Sigmoid colon (tissue), 7 donors: ENCODE data around the gene ICE2. TPM values are rescaled to one million over a fixed set of nuclear protein-coding genes. Genes with fewer than 3 reads are reported as not detected.

Experiments
- DNase-seq: peaks from one replicate; pipeline ENCODE4 v3.0.0-alpha.2; 2019
- H3K27ac ChIP-seq, 4 donors: fragments of 200-600 bp; sonication (generic); one replicate each; pipeline ENCODE4 v1.5.1; 2016 to 2019; ENCODE audit warnings: mild to moderate bottlenecking in 1 of 4
- H3K27me3 ChIP-seq, 3 donors: fragments of 200-600 bp; sonication (generic); one replicate each; pipeline ENCODE4 v1.5.1; 2019; ENCODE audit warnings: mild to moderate bottlenecking in 1 of 3
- H3K36me3 ChIP-seq, 4 donors: fragments of 200-600 bp; sonication (generic); one replicate each; pipeline ENCODE4 v1.5.1; 2016 to 2019
- H3K4me1 ChIP-seq, 4 donors: fragments of 200-600 bp; sonication (generic); one replicate each; pipeline ENCODE4 v1.5.1; 2017 to 2019
- H3K4me3 ChIP-seq, 4 donors: fragments of 200-600 bp; sonication (generic); one replicate each; pipeline ENCODE4 v1.5.1; 2017 to 2019; ENCODE audit warnings: mild to moderate bottlenecking in 2 of 4, moderate library complexity in 1 of 4
- H3K9me3 ChIP-seq, 4 donors: fragments of 200-600 bp in 3 of 4; sonication (generic) in 3 of 4; one replicate each; pipeline versions ENCODE4 v1.5.1 to v1.6.1; 2013 to 2019
- EP300 ChIP-seq, 4 donors: sonication (generic); formaldehyde crosslinking; IDR thresholded peaks; one replicate each; pipeline ENCODE4 v1.6.1; 2017; ENCODE audit warnings: antibody characterized with exemption in 4 of 4
- POLR2A ChIP-seq, 2 donors: fragments of 450-650 bp; IDR thresholded peaks; one replicate each; pipeline ENCODE4 v1.6.1; 2016; ENCODE audit warnings: antibody characterized with exemption in 2 of 2, mild to moderate bottlenecking in 2 of 2, moderate library complexity in 2 of 2
- POLR2AphosphoS5 ChIP-seq, 4 donors: sonication (generic); formaldehyde crosslinking; IDR thresholded peaks; one replicate each; pipeline ENCODE4 v1.6.1; 2017; ENCODE audit warnings: antibody characterized with exemption in 4 of 4
- WGBS, 2 donors: extraction: QIAGEN DNeasy Blood & Tissue Kit; methylation state at CpG; one replicate each; pipeline ENCODE4 v1.1.7; 2013; 5-methylcytosine and 5-hydroxymethylcytosine counted together
- intact Hi-C: fragments of 100-400 bp; cut with DNase I; formaldehyde crosslinking; loops from one replicate; pipeline ENCODE4 v1.15.1; 2023
- polyA plus RNA-seq, 3 donors: library from polyadenylated mRNA; stranded (reverse); fragments of 200-250 nt; gene quantifications; one replicate each; pipeline ENCODE4 v1.2.3, GENCODE V29; 2013
- total RNA-seq, 4 donors: library from RNA; depleted of rRNA; stranded (reverse); fragments of >200 nt; gene quantifications; one replicate each; pipeline ENCODE4 v1.1.0, GENCODE V29; 2016
- TF ChIP-seq, protein P1 (sequence below), 4 experiments: fragments of 450-650 bp in 3 of 4; fragments of 200-600 bp in 1 of 4; IDR thresholded peaks; one replicate each; pipeline ENCODE4 v1.5.1; 2016 to 2019; ENCODE audit warnings: antibody characterized with exemption in 4 of 4, mild to moderate bottlenecking in 3 of 4, moderate library complexity in 2 of 4
- donor health status: healthy with polysubstance abuse.
- donor health status: Bipolar disorder and iron deficiency.
- donor health status: healthy.

Gene ICE2
- total and polyA plus RNA-seq, 7 donors: 4.6 to 40.3 (median 30.0) TPM

DNA sequence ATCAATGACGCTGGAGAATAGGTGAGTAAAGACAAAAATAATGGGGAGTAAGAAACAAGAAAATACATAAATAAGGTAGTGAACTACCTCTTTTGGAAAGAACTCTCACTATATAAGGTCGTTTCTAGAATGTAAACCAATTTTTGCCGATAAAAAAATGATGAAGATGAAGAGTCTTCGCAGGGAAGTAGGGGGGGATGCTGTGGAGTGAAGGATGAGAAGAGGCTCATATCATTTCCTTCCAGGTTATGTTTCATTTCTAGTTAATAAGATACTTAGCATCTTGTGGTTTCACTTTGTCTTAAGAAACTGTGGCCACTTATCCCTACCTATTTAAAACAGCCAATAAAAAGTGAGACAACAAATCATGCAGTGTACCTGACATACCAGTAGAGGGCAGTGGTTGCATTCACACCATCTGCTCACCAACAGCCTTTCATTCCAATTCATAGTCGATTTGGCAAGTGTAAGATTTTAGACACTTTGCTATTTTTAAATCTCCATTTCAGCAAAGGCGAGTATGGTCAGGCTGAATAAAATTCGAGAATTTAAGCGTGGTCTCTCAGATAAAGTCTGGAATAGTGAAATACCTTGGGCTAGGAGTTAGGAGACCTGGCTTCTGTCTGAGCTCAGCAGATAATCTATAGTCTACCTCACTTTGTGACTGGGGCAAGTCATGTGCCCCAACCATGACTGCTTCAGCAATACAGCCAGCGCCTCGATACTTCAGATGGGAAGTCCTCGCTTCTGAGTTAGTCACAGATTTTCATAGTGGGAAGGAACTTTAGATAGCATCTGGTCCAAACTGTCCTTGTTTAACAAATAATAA lies 28.9 kb upstream of the ICE2 start:
- 49 to 53% methylated on average over 11 of the region's 11 CpGs for WGBS, 2 donors
- Histone ChIP-seq H3K27me3 (no peaks in the 10 kb centered on the region), H3K4me3 (no peak overlapping the region), H3K27ac (peak overlapping the region in 1 of 4 donors; percentile 22), H3K36me3 (peaks cover 0 to 43% (median 16%) of the 10 kb centered on the region in 4 donors), H3K4me1 (peaks cover 0 to 4% (median 0%) of the 10 kb centered on the region in 4 donors), H3K9me3 (no peaks in the 10 kb centered on the region)
- TF ChIP-seq EP300 (IDR thresholded peaks at IDR 0.05) (no peak), POLR2A (IDR thresholded peaks at IDR 0.05) (no peak), POLR2AphosphoS5 (IDR thresholded peaks at IDR 0.05) (peak in 1 of 4 donors; percentile 33)
- TF ChIP-seq, protein P1, sequence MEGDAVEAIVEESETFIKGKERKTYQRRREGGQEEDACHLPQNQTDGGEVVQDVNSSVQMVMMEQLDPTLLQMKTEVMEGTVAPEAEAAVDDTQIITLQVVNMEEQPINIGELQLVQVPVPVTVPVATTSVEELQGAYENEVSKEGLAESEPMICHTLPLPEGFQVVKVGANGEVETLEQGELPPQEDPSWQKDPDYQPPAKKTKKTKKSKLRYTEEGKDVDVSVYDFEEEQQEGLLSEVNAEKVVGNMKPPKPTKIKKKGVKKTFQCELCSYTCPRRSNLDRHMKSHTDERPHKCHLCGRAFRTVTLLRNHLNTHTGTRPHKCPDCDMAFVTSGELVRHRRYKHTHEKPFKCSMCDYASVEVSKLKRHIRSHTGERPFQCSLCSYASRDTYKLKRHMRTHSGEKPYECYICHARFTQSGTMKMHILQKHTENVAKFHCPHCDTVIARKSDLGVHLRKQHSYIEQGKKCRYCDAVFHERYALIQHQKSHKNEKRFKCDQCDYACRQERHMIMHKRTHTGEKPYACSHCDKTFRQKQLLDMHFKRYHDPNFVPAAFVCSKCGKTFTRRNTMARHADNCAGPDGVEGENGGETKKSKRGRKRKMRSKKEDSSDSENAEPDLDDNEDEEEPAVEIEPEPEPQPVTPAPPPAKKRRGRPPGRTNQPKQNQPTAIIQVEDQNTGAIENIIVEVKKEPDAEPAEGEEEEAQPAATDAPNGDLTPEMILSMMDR (IDR thresholded peaks at IDR 0.05): peak; percentile 67 to 91 (median 77)
- peak; percentile 69 for DNase-seq
- intact Hi-C loops: loop anchor here (2.0 to 5.0 kb wide), 3 partner anchors 409 to 1327 kb away; no protein-coding TSS in a partner anchor

DNA sequence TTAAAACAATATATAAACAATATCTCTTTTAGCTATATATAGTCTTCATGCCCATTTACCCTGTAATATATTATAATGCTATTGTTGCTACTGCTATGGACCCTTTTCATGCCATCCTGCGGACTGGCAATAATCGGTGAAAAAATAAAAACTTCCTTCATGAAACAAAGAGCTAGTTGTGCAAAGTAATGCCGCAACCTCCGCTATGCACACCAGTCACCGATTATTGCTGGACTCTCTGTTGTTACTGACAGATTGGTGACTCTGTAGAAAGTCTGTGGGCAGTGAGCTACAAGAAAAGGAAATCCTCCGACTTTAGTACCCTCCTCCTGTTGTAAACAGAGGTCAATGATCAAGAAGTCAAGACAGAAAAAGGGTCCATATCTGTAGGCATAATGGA lies 17.9 kb upstream of the ICE2 start:
- no peaks in the 10 kb centered on the region for H3K27me3 ChIP-seq
- no peak for DNase-seq
- TF ChIP-seq POLR2AphosphoS5 (IDR thresholded peaks at IDR 0.05): no peak
- TF ChIP-seq, protein P1 (IDR thresholded peaks at IDR 0.05): no peak
- no peak overlapping the region for H3K27ac ChIP-seq
- H3K4me3 ChIP-seq: no peak overlapping the region
- WGBS, 2 donors: 30 to 69% methylated on average over 6 of the region's 6 CpGs
- no peaks in the 10 kb centered on the region for H3K9me3 ChIP-seq
- H3K4me1 ChIP-seq: no peaks in the 10 kb centered on the region
- H3K36me3 ChIP-seq: peaks cover 0 to 63% (median 5%) of the 10 kb centered on the region in 4 donors
- intact Hi-C loops: no loop called here

DNA sequence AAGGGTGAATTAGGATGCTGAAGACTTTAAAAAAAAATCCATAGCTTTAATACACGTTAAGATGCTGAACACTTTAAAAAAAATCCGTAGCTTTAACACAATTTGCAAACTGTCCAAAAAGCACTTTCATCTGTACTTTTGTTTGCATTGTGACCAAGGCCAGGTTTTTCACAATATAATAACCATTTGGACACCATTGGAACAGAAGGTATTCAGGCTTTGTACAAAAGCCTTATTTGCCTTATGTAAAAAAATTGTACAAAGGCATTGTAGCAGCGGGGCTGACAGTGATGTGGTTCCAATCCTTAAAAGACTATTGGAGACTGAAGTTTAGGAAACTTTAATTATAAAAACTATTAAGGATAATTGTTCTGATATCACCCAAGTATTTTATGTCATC lies 15.2 kb upstream of the ICE2 start:
- H3K4me3 ChIP-seq: no peak overlapping the region
- peaks cover 0 to 37% (median 2%) of the 10 kb centered on the region in 4 donors for H3K36me3 ChIP-seq
- H3K27ac ChIP-seq: no peak overlapping the region
- TF ChIP-seq POLR2A (IDR thresholded peaks at IDR 0.05) (no peak), POLR2AphosphoS5 (IDR thresholded peaks at IDR 0.05) (no peak), EP300 (IDR thresholded peaks at IDR 0.05) (no peak)
- TF ChIP-seq, protein P1 (IDR thresholded peaks at IDR 0.05): no peak
- intact Hi-C loops: no loop called here
- DNase-seq: no peak
- no peaks in the 10 kb centered on the region for H3K4me1 ChIP-seq
- H3K27me3 ChIP-seq: no peaks in the 10 kb centered on the region
- H3K9me3 ChIP-seq: no peaks in the 10 kb centered on the region
- 73 to 79% methylated on average over 3 of the region's 3 CpGs for WGBS, 2 donors

DNA sequence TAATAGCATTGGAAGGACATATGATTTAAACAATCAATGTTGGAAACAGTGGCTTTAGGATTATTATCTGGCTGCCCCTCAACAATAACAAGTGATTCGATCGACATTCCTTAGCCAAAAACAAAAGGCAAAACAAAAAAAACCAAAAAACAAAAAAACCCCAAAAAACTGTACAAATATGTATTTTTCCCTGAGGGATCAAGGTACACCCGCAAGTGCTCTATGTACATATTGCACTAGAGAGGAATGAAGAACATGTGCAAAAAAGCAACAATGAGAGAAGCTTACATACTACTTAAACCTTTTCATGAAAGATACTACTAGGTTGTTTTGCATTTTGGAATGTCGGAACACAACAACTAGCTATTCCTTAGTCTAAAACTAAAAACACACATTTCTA lies 14.2 kb upstream of the ICE2 start:
- Histone ChIP-seq H3K27ac (no peak overlapping the region), H3K9me3 (no peaks in the 10 kb centered on the region), H3K4me3 (no peak overlapping the region), H3K27me3 (no peaks in the 10 kb centered on the region), H3K36me3 (peaks cover 0 to 28% (median 2%) of the 10 kb centered on the region in 4 donors), H3K4me1 (no peaks in the 10 kb centered on the region)
- no peak for TF ChIP-seq EP300 (IDR thresholded peaks at IDR 0.05)
- TF ChIP-seq POLR2AphosphoS5 (IDR thresholded peaks at IDR 0.05): no peak
- TF ChIP-seq, protein P1 (IDR thresholded peaks at IDR 0.05): no peak
- no peak for TF ChIP-seq POLR2A (IDR thresholded peaks at IDR 0.05)
- intact Hi-C loops: no loop called here
- WGBS, 2 donors: 93 to 98% methylated on average over 4 of the region's 4 CpGs
- DNase-seq: no peak
